GM10266 (cell line): Measurements from ENCODE around the gene CNGA2.

ENCODE experiments used
- DNase-seq: peaks from one replicate; pipeline ENCODE4 v3.0.0; 2012; ENCODE audit errors: extremely low spot score
- CTCF ChIP-seq: IDR thresholded peaks from 2 replicates; pipeline ENCODE4 v1.5.1; 2012; ENCODE audit warnings: mild to moderate bottlenecking, low read depth; ENCODE audit not compliant: control insufficient read depth, insufficient read depth; ENCODE audit errors: missing control alignments

Gene CNGA2

GRCh38 chrX:151750511-151750910 lies 16.0 kb downstream of the CNGA2 start:
- no peak for DNase-seq
- no peak for TF ChIP-seq CTCF

- TF ChIP-seq CTCF, result no peak
- DNase-seq, result no peak
Observed at GRCh38 chrX:151752847-151753246, 18.3 kb downstream of the CNGA2 start.

- peak; percentile 58 for TF ChIP-seq CTCF
- DNase-seq, result peak; percentile 9
Observed at GRCh38 chrX:151753313-151754046, 18.9 kb downstream of the CNGA2 start.

- no peak for TF ChIP-seq CTCF
- no peak for DNase-seq
Observed at GRCh38 chrX:151754047-151754429, 19.5 kb downstream of the CNGA2 start.

DNA sequence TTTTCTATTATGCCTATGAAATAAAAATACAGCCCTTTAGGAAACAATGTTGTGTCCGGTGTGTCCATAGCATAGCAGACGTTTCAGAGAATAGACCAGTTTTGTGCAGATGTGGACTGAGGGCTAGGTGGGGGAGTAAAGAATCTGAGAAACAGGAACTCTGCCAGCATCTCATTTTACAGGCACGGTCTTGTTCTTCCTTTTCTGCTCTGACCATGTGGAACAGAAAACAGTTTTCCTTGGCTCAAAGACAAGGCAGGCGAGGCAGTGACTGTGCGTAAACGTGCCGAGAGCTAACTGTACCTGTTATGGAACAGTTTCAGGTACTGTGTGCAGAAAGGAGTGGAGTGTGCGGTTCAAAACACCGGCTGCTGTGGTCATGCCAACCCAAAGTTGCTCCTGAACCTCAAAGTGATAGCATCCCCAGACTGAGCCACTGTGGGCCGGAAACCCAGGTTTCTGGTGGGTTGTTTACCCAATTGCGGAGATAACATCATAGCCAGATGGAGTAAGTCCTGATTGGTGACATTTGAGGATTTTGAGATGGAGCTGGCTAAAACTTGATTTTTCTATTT lies 20.2 kb downstream of the CNGA2 start:
- DNase-seq, result no peak
- TF ChIP-seq CTCF, result no peak

- TF ChIP-seq CTCF, result no peak
- DNase-seq, result no peak
Observed at GRCh38 chrX:151759041-151759708, 24.6 kb downstream of the CNGA2 start.

DNA sequence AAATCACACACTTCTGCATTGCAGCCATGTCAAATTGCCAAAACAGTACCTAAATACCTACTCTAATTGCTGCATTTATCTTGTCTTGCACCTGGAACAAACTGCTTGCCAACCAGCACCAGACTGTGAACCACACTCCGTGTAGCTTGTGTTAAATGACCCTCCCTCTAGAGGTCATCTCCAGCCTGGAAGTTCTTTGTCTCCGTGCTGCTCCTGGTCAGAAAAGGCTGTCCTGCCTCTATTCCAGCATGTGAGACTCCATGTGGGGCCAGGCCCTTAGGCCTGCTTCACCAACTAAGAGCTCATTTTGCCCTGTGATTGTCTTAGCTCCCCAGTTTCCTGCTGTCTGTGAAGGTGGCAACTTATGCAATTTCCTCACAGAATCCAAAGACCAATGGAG lies 28.3 kb downstream of the CNGA2 start:
- no peak for DNase-seq
- TF ChIP-seq CTCF, result no peak
